Activated T-cell treated with anti-CD3 and anti-CD28 coated beads for 48 hours (primary cell): ENCODE measurements around the gene PFDN5.
"Not testable (repeated sequence)": the region's sequence is repeated elsewhere in the genome, so short reads cannot be mapped to it uniquely, and the experiment has no call there.

Experiments
- DNase-seq: peaks from one replicate; pipeline ENCODE4 v3.0.0-alpha.2; 2020; ENCODE audit warnings: low read depth

Gene PFDN5

GRCh38 chr12:53286448-53286847 lies 8.9 kb upstream of the PFDN5 start:
- no peak for DNase-seq

- peak; percentile 40 for DNase-seq
These were observed 7.6 kb upstream of the PFDN5 start for GRCh38 chr12:53287741-53288216.

DNA sequence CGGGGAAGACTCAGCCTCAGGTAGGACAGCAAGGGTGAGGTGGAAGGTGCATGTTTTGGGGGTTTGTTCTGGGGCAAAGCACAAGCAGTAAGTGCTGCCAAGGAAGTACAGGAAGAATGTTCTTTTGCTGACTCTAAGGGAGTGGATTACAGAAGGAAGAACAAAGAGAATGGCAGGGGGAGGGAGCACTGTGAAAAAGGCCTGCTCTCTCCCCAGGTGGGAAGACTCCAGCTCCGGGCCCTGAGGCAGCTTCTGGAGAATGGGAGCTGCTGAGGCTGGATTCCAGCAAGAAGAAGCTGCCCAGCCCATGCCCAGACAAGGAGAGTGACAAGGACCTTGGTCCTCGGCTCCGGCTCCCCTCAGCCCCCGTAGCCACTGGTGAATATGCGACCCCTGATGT lies 7.0 kb upstream of the PFDN5 start:
- DNase-seq: no peak

GRCh38 chr12:53289891-53290290 lies 5.5 kb upstream of the PFDN5 start:
- no peak for DNase-seq

- no peak for DNase-seq
These were observed 4.7 kb upstream of the PFDN5 start for GRCh38 chr12:53290661-53291060.

- DNase-seq: no peak
These were observed 2.9 kb upstream of the PFDN5 start for GRCh38 chr12:53292426-53292825.

GRCh38 chr12:53295891-53296219 lies 513 bp downstream of the PFDN5 start:
- no peak for DNase-seq

DNA sequence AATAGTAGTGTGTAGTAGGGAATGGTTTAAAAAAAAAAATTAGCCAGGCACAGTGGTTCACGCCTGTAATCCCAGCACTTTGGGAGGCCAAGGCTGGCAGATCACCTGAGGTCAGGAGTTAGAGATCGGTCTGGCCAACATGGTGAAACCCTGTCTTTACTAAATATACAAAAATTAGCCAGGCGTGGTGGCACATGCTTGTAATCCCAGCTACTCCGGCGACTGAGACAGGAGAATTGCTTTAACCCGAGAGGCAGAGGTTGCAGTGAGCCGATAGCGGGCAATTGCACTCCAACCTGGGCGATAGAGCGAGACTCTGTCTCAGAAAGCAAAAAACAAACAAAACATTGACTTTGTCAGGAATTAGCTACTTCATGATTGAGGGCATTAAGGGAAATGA lies 1.8 kb downstream of the PFDN5 start:
- DNase-seq: not testable (repeated sequence)

DNA sequence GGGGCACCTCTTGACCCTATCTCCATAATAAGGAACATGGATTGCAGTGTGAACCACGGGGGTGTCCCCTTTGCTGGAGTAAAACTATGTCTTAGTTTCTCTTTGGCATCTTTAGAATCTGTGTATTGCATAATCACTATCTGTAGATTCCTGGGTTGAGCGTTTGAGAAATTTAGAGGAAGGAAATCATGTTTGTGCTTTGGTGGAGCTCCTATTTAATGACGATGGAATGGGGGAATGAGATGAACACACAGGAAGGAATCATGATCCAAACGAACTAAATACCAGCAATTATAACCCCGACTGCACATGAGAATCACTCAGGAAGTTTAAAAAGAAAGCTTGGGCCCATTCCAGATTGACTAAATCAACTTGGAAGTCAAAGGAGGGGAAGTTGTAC lies 2.8 kb downstream of the PFDN5 start:
- DNase-seq: no peak

- DNase-seq: peak; percentile 12
These were observed 3.7 kb downstream of the PFDN5 start for GRCh38 chr12:53299101-53299453.

GRCh38 chr12:53299454-53300180 lies 4.3 kb downstream of the PFDN5 start, which contains the start of gene MYG1:
MYG1 (plus strand) TSS chr12:53299695; CDS start chr12:53299738, 43 bp downstream.
- peak; percentile 83 for DNase-seq

- DNase-seq: peak; percentile 8
These were observed 4.8 kb downstream of the PFDN5 start for GRCh38 chr12:53300187-53300586.

DNA sequence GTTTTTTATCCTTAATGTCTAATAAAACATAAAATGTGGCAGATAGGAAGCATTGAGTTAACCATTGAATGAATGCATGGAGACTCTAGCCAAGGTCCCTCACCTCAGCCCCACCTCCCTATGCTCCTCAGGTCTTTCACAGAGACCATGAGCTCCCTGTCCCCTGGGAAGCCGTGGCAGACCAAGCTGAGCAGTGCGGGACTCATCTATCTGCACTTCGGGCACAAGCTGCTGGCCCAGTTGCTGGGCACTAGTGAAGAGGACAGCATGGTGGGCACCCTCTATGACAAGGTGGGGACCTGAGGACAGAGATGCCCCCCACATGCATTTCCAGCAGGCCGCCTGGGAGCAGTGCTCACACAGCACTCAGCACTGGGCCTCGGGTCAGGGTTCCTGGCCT lies 7.6 kb downstream of the PFDN5 start:
- no peak for DNase-seq

- DNase-seq: no peak
These were observed 11.5 kb downstream of the PFDN5 start for GRCh38 chr12:53306826-53307225.

DNA sequence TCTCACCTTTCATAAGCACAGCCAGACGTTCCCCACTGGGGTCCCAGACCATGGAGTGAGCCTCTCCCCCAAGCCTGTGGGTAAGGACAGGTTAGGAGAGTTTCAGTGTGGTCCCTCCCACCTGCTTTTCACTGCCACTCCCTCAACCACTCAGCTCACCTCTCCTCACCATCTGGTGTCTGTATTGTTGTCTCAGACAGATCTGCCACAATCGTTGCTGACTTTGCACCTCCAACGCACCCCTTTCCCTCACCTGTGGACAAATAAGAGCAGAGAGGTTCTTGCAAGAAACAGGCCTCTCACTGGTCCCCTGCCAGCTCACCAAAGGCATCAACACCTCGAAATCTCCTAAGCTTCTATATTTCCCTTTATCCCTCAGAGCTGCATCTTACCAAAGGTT lies 12.9 kb downstream of the PFDN5 start:
- no peak for DNase-seq

GRCh38 chr12:53313996-53314395 lies 18.7 kb downstream of the PFDN5 start:
- no peak for DNase-seq

DNA sequence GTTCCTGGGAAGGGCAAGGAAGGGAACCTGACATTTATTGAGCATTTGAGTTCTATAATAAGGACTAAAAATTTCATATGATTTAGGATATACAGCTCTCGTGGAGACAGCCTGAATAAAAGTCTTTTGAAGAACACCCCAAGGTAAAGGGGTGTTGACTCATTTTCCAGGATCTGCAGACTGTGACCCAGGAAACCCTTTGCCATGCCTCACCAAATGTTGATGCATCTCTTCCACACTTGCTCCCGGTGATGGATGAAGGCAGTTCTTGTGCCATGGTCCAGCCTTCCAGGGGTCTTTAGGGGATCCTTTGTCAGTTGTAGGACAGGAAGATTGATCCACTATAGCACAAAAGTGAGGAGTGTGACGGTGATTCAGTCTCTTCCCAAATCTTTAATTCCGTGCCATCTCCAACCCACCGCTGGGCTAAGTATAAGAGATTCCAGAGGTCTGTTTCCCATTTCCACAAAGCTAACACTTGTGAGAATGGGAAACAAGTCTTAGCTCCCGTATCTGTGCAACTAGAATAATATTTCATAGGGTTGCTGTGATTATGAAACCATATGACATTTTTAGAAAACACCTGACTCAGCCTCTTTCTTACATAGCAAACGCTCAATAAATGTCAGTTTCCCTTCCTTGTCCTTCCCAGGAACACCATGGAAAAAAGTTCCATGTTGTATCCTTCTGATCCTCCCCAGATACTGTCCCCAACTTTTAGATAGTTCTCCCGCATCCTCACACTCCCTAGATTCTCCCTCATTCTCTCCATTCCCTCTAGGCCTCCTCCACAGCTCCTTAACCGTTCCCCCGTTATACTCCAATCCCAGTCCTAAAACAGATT lies 25.2 kb downstream of the PFDN5 start:
- DNase-seq: no peak

DNA sequence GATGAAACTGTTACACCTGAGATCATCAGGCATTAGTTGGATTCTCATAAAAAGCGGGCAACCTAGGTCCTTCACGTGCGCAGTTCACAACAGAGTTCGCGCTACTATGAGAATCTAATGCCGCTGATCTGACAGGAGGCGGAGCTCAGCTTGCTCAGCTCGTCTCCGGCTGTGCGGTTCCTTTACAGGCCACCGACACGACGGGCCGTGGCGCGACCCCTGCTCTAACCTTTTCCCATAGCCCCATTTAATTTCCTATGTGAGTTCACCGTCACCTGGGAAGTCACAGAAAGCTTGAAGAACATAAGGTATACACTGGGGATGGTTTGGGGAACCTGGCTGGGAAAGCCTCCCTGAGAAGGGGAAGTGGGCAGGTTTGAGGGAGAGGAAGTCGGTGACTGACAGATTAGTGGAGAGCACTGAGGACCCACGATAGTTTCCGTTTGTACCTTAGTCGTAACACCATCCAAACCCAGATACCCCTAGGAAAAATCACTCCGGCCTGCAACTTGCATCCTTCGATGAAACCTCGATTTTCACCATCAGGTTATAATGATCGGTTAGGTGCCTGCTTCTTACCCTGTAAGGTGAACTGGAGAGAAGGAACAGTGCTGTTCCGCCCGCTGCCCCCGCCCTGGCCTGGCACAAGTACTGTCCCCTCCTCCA lies 28.9 kb downstream of the PFDN5 start:
- DNase-seq: peak; percentile 48

DNA sequence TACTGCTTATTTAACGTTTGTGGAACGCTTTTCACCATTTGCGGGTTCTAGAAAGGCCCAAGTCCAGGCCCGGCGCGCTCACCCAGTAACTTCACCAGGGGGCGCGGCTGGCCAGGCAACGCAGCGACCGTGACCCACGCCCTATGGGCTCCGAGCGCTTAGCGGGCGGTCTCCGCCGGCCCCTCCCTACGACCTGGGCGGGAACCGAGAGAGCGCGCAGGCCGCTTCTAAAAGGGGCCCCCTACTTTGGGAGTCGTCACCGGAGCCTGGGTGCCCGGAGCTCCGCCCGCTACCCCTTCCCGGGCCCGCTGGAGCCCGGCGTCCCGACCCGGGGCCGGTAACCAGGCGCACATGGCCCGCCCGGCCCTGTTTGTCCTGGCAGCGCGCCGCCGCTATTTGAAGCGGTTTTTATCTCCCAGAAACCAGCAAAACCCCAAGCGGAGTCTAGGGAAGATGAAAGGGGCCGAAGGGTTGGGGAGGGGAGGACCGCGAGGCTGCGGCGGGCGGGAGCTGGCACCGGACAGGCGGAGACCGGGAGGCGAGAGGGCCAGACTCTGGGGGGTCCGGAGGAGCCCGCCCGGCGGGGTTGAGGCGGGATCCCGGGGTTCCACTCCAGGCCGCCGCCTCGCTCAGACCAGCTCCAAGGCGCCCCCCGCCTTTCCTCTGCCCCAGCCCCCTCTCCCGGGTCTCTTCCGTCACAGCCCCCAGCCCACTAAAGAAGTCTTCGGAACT lies 29.6 kb downstream of the PFDN5 start:
- DNase-seq: peak; percentile 90

GRCh38 chr12:53325511-53326061 lies 30.2 kb downstream of the PFDN5 start:
- DNase-seq: peak; percentile 25

GRCh38 chr12:53326460-53327185 lies 31.3 kb downstream of the PFDN5 start:
- DNase-seq: no peak
